Lung microvascular endothelial cell (primary cell): ENCODE measurements around the gene TMEM139. TPM values are rescaled to one million over a fixed set of nuclear protein-coding genes. Genes with fewer than 3 reads are reported as not detected.
"Not testable (repeated sequence)": the region's sequence is repeated elsewhere in the genome, so short reads cannot be mapped to it uniquely, and the experiment has no call there.

Experiments
- DNase-seq, 2 donors: peaks; one replicate each; pipeline versions ENCODE4 v3.0.0 to v3.0.0-alpha.2; 2010; ENCODE audit warnings: low read depth in 2 of 2
- total RNA-seq: library from RNA; depleted of rRNA; stranded (reverse); fragments of >200 nt; gene quantifications from 2 replicates; pipeline ENCODE4 v1.2.1, GENCODE V29; 2014

TMEM139 gene
- total RNA-seq, 1 donor from 2014 or later: not detected

DNA sequence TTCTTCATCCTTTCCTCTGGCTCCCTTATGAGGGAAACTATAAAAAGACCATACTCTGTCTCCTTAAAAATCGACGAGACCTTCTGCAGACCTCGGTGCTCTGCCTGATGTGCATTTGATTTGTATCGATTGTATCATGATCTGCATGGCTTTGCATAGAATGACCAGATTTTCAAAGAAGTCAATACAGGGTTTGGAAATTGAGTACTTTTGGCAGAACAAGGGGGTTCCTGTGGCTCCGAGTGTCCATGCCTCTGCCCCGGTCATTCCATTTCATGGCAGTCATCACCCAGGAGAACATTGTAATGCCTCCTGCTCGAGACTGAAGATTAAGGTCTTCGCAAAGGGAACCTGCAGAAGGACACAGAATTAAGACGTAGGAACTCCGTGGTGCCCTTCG lies 4.1 kb downstream of the TMEM139 start:
- DNase-seq: no peak

DNA sequence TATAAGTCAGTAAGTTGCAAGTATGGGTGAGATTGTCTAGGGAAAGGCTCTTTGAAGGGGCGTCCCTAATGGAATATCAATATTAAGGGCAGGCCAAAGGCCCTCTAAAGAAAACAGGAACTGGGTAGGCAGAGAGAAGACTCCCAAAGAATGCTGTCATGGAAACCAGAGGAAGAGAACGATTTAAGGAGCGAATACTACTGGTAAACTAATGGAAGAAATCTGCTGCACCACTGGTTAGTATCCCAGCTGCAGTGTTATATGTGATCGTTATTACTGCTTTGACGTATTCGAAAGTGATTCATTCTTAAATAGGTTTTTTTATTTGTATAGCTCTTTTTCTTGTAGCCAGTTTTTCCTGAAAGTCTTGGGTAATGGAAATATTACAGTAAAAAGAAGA lies 4.7 kb downstream of the TMEM139 start:
- DNase-seq: peak in 1 of 2 donors; percentile 17

DNA sequence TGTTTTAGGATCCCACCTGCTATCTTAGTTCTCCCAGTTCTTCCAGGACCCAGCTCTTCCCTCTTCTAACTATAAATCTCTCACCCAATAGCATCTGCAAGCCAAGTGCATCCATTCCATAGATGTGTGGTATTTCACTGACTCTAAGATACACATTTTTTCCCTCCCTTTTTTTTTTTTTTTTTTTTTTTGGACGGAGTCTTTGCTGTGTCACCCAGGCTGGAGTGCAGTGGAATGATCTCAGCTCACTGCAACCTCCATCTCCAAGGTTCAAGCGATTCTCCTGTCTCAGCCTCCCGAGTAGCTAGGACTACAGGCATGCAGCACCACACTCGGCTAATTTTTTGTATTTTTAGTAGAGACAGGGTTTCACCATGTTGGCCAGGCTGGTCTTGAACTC lies 5.1 kb downstream of the TMEM139 start:
- DNase-seq: not testable (repeated sequence)

DNA sequence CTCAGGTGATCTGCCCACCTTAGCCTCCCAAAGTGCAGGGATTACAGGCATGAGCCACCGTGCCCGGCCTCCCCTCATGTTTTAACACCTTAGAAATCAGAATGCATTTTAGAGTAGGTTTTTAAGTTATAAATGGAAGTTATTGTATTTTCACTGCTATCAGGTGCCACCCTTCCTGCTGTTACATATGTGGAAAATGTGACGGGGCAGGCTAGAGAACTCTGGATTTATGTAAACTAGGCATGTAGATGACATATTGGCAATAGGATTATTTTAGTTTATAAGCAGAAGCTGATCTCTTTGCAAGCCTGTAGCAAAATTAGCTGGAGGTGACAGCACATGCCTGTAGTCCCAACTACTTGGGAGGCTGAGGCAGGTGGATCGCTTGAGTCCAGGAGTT lies 5.5 kb downstream of the TMEM139 start:
- peak in 1 of 2 donors; percentile 75 for DNase-seq

DNA sequence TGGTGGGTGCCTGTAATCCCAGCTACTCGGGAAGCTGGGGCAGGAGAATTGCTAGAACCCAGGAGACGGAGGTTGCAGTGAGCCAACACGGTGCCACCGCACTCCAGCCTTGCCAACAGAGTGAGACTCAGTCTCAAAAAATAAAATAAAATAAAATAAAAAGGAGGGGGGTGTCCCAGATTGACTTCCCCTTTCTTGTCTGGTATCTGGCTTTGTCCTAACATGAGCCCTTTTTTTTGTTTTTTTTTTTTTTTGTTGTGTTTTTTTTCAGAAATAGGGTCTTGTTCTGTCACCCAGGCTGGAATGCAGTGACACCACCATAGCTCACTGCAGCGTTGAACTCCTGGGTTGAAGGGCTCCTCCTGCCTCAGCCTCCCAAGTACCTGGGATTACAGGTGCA lies 8.1 kb downstream of the TMEM139 start:
- no peak for DNase-seq

DNA sequence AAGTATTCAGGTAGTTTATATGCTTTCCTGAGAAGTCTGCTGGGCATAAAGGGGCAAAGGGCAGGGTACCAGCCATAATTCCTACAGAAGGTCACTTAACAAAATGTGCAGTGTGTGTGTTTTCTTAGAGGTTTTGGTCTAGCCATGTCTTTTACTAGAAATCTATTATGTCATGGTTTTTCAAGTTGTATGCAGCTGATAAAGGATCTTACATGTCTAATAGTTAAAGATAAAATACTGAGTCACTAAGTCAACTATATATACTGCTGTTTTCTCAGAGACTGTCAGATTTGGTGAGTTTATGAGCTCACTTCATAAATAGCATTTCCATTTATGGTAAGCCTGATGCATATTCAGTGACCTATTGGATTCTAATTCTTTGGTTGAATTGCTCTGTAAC lies 11.1 kb downstream of the TMEM139 start:
- peak in 1 of 2 donors; percentile 31 for DNase-seq

DNA sequence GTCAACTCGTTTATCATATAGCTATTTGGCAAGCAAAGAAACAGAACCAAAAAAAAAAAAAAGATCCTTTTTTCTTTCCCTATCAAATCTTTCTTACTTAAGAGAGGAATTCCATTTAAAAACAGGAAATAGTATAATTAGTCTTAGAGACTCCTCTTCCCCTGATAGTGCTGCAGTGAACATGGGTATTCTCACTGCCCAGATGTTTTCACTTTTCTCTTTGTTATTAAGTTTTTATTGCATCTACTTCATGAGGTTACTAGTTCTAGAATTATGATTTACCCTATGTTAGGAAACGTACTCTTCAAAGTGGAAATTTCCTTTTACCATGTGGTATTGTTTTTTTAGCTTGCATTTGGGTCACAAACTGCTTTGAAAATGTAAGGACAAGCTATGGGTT lies 11.9 kb downstream of the TMEM139 start:
- DNase-seq: no peak

DNA sequence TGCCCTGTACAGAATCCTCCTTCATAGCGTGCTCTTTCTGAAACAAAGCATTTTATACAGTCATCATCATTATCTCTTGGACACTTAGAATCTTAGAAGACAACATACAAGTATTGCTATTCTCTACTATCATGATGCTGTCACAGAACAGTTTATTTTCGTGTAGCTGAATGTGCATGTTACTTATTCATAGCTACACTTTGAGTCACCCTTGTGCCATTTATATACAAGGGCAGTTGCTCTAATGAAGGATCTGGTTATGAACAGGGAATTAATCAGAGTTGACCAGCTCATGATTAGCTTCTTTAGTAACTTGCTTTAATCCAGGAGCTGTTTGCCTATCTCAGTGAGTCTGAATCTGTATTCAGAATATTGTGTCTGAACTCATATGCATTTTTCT lies 14.6 kb downstream of the TMEM139 start:
- DNase-seq: no peak

DNA sequence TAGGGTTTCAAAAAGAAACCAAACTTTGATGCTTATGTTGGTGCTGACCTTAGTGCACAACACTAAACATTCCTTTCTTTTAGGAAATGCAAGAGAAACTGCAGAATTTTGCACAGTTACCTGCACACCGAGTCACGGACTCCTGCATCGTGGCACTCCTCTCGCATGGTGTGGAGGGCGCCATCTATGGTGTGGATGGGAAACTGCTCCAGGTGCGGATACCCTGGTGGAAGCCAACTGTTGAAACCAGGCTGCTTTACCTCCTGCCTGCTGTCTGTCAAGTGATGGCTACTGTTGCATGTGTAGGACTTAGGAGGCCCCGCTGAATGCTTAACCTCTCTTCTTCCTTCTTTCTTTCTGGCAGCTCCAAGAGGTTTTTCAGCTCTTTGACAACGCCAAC lies 15.1 kb downstream of the TMEM139 start:
- DNase-seq: peak; percentile 27 to 55

DNA sequence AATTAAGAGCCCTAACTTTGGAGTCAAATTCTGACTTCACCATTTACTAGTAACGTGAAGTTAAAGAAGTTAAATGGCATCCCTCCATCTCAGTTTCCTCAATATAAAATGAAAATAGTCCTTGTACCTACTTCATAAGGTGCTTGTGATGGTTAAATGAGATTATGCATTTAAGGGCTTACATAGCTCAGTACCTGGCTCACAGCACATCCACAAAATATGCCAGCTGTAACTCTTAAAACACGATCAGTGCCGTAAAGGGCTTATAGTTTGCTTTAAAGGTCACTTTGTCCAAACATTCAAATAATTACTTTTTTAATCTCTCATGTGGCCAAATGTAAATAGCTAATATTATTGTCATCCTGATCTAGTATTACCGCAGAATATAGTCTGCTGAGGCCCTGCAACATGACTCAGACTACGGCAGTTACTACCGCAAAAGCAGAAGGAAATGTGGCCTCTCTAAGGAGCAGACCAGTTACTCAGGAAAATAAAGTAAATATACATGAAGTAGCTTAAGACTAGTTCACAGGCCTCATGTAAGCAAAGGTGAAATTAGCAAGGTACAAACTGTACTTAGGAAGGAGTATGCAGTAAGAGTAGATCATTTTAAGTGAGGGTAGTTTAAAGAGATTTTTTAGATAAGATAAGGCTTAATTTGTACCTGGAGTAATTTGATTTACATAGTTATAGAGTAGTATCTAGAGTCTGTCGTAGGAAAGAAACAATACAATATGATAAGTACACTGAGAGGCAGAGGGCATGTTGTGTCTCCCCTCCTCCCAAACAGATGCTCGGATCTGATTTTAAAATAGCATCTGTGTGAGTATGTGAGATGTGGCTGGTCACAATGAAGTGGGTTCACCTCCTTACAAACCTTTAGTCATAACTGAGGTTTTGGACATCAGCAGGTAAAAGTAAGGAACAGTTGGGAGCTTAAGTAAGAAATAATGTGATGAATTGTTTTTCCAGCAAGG lies 16.5 kb downstream of the TMEM139 start:
- DNase-seq: no peak

DNA sequence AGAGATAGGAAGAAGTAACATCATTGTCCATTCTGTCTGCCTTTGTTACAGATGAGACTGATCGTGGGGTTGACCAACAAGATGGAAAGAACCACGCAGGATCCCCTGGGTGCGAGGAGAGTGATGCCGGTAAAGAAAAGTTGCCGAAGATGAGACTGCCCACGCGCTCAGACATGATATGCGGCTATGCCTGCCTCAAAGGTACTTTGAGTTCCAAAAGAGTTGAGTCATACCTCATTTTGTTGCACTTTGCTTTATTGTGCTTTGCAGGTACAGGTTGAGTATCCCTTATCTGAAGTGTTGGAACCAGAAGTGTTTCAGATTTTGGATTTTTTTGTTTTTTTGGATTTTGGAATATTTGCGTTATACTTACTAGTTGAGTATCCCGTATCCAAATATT lies 19.0 kb downstream of the TMEM139 start:
- no peak for DNase-seq

DNA sequence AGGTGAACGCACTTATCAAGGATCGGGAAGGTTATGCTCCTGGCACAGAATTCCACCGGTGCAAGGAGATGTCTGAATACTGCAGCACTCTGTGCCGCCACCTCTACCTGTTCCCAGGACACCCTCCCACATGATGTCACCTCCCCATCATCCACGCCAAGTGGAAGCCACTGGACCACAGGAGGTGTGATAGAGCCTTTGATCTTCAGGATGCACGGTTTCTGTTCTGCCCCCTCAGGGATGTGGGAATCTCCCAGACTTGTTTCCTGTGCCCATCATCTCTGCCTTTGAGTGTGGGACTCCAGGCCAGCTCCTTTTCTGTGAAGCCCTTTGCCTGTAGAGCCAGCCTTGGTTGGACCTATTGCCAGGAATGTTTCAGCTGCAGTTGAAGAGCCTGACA lies 20.2 kb downstream of the TMEM139 start:
- no peak for DNase-seq

DNA sequence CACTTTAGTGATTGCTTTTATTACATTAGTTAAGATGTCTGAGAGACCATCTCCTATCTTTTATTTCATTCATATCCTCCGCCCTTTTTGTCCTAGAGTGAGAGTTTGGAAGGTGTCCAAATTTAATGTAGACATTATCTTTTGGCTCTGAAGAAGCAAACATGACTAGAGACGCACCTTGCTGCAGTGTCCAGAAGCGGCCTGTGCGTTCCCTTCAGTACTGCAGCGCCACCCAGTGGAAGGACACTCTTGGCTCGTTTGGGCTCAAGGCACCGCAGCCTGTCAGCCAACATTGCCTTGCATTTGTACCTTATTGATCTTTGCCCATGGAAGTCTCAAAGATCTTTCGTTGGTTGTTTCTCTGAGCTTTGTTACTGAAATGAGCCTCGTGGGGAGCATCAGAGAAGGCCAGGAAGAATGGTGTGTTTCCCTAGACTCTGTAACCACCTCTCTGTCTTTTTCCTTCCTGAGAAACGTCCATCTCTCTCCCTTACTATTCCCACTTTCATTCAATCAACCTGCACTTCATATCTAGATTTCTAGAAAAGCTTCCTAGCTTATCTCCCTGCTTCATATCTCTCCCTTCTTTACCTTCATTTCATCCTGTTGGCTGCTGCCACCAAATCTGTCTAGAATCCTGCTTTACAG lies 20.8 kb downstream of the TMEM139 start:
- peak; percentile 68 to 72 for DNase-seq

DNA sequence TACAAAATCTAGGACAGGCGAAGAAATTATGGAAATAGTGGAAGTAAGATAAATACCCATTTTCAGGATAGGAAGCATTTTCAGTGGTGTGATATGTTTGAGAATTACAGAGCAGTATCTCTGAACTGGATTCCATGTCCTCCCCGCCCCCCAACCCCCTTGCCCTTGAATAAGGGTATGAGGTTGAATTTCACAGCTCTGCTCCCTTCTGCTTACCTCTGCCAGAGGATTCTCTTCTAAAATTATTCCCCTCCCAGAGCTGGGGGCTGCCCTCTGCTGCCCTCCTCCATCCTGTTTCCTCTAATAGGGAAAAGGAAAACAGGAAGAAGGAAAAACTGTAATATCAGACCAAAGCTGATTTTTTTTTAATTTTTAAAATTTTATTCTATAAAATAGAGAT lies 23.9 kb downstream of the TMEM139 start:
- DNase-seq: peak in 1 of 2 donors; percentile 28

DNA sequence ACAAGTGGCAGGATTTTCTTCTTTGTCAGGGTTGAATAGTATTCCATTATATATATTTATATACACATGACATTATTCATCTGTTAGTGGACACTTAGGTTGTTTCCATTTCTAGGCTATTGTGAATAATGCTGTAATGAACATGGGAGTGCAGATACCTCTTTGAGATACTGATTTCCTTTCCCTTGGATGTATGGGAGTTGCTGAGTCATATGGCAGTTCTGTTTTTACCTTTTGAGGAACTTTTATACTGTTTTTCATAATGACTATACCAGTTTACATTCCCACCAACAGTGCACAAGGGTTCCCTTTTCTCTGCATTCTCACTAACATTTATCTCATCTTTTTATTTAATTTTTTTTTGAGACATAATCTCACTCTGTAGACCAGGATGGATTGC lies 29.4 kb downstream of the TMEM139 start:
- no peak for DNase-seq

DNA sequence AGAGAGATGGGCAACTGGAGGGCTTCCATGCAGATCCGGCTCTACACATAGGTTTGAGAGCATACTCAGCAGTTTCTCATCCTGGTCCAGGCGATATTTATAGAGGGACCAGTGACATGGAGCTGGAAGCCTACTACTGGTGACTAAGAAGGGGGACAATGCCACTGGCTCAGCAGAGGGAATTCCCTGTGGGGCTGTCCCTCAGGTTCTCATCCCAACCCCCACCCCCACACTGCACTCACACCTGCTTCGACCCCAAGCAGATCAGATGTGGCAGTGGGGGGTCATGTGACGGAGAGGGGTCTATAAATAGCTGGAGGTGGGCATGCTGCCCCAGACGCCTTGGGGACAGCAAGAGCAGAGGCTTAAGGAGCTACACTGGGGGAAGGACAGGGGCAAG lies 31.0 kb downstream of the TMEM139 start, which contains the start of gene CLCN1:
Gene CLCN1, plus strand, starts transcription at position 336 of the 400 bp plus-strand sequence. CDS start 102 bp downstream, outside the sequence.
- DNase-seq: no peak

DNA sequence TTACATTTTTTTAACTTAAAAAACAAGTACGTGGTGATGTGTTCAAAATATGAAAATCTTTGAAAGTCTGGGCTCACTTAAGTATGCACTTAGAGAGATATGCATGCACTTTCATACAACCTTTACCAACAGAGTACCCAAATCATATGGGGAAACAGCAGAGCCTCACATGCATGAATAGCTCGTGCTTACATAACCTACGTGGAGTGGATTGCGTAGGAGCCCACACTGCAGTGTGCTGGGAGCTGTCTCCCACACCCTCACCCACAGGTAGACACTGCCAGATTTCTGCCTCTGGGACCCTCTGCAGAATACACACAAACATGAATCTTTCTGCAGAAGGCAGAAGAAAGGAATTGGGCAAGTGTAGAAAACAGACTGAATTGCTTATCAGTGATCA lies 31.7 kb downstream of the TMEM139 start:
- DNase-seq: no peak

DNA sequence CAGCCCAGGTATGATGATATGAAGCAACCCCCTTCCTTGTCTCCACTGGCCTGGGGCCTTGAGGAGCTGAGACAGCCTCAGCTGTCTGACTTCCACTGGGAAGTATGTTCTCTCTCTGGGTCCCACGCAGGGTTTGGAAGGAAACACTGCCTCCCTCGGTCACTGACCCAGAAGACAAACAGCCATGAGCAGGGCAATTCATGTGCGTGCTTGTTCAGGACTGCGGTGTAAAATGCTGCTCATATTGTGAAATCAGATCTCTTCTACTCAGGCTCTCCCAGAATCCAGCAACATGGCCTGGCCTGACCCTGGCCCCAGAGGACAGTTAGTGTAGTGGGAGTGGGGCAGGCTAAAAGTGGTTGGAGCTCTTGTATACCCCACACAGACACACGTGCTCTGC lies 33.9 kb downstream of the TMEM139 start:
- DNase-seq: no peak

DNA sequence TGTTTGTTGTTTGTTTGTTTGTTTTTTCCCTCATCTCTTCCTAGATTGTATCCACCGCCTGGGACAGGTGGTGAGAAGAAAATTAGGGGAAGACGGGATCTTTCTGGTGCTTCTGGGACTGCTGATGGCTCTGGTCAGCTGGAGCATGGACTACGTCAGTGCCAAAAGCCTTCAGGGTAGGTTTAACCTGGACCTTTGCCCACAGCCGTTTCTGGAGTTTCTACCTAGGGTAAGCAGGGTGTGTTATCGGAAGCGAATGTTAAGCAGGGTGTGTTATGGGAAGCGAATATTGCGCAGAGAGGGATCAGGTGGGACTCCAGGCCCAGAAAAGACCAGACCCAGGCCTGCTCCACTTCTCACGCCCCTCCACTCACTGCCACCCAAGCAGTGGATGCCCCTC lies 35.9 kb downstream of the TMEM139 start:
- DNase-seq: no peak

DNA sequence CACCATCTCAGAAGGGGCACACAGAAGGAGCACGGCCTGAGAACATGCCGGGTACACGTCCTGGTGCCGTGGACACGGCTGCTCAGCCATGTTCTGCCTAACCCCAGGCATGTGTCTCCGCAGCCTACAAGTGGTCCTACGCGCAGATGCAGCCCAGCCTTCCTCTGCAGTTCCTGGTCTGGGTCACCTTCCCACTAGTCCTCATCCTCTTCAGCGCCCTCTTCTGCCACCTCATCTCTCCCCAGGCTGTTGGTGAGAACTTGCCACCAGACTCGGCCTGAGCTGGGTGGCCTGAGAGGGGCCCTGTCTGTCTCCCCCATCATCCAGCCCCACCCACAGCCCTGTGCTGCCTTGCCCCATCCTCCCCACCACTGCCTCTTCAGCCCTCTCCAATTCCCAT lies 36.5 kb downstream of the TMEM139 start:
- no peak for DNase-seq

DNA sequence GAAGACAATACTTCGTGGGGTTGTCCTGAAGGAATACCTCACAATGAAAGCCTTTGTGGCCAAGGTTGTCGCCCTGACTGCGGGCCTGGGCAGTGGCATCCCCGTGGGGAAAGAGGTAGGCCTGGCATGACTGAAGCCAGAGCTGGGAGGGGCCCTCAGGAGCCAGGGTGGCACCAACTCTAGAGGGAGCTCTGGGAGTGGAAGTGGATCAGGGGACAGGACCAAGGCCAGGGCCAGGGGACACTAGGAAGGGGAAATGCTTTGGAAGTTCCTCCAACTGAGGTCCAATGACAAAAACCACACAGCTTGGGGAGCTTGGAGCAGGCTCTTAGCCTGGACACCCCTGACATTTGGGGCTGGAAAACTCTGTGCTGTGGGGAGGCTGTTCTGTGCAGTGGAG lies 37.0 kb downstream of the TMEM139 start:
- DNase-seq: peak in 1 of 2 donors; percentile 14

DNA sequence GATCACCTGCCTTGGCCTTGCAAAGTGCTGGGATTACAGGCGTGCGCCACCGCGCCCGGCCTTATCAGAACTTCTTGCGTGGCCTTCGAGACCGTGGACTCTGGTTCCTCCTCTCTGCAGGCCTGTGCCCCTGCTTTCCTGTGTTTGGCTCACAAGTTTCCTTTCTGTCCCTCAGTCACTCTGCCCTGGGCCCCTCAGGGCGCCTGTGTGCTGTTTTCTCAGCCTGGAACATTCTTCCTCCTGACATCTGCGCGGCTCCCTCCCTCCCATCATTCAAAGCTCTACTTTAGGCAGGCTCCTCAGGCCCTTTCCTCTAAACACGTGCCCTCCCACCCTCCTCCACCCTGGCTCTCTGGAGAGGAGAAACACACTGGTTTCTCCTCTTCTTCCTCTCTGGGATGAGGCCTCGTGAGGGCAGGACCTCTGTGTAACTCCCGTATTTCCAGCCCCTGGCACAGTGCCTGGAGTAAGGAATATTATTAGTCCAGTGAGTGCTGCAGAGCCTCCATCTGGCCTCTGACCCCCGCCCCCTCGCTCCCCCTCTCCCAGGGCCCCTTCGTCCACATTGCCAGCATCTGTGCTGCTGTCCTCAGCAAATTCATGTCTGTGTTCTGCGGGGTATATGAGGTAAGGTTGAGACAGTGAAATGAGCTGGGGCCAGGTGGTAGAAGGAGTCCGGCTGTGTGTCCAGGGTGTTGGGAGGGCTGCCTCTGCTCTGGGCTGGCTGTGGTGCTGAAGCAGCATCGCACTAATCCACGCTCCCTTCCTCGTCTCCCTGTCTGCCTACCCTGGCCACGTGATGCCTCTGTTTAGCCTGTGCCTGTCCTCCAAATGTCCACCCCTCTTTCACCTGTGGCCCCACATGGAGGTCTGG lies 38.2 kb downstream of the TMEM139 start:
- no peak for DNase-seq
